Activated naive CD4-positive, alpha-beta T cell treated with Interleukin-2 at 50 U/mL for 16 hours (primary cell): Measurements from ENCODE around the gene TDRKH.
"Not testable (repeated sequence)": the region's sequence is repeated elsewhere in the genome, so short reads cannot be mapped to it uniquely, and the experiment has no call there.

Source experiments
- DNase-seq: peaks from one replicate; pipeline ENCODE4 v3.0.0-alpha.2; 2020

The TDRKH gene

DNA sequence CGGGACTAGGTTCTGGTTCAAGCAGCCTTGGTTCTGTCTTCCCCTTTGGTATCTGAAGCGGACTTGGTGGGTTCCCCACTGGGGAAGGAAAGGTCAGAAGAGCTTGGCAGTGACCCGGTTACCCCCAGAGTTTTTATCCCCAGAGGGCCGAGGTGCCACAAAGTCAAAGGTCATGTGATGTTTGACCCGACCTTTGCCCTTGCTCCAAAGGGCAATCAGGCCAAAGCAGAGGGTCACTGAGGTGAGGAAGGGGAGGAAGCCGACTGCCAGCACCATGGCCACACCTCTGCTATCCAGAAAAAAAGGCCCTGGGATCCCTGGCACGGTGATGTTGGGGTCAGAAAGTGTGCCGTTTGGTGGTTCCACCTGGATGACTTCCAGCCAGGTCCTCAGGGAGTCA, 10.5 kb upstream of the TDRKH start:
- DNase-seq: no peak

DNA sequence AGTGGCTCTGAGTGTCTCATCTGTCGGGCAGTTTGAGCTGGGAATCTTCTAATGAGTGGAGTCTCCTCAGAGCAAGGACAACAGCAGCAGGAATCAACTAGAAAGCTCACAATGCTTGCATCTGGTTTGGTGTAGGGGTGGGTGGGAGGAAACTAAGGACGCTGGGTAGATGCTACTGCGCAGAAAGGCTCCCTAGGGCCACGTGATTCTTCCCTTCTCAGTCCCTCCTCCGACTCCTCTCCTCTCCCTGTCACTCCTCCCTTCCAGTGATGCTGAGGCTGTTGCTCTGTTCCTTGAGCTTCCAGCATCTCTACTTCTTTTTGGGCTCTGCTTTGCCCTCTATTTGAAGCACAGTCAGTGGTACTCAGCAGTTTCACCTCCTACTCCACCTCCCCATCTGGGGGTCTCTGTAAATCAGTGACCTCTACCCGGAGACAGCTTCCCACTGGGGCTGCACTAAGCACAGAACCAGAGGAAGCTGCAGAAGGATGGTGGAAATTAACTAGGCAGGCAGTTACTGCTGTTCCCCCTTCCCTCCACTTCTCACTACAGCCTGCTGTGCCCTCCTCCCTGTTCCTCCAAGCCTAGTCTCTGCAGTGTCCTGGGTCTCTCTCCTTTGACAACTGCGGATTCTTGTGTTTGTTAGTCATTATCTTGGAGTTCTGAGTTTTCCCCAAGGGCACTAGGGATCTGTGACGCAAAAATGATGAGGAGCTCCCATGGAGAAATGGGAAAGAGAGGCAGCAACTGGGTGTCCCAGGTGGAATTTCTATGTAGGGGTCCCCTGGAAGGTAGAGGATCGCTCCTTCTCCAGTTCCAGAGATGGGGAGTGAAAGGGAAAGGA, 9.1 kb upstream of the TDRKH start:
- no peak for DNase-seq

DNA sequence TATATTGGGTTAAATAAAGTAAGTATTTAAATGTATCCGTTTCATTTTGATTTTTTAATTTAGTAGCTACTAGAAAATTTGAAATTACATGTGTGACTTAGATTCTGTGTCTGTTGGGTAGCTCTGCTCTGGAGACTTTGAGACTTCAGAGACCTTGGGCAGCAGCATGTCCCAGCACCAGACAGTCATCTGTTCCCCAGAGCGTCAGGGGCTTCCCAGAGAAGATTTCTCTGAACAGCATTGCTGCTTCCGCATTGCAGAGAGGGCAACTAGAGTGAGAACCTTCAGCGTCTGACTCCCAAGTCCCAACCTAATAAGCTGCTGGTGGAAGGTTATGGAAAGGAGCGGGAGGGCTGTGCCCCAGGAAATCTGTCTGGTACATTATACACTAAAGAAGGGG, 8.3 kb upstream of the TDRKH start:
- DNase-seq: no peak

DNA sequence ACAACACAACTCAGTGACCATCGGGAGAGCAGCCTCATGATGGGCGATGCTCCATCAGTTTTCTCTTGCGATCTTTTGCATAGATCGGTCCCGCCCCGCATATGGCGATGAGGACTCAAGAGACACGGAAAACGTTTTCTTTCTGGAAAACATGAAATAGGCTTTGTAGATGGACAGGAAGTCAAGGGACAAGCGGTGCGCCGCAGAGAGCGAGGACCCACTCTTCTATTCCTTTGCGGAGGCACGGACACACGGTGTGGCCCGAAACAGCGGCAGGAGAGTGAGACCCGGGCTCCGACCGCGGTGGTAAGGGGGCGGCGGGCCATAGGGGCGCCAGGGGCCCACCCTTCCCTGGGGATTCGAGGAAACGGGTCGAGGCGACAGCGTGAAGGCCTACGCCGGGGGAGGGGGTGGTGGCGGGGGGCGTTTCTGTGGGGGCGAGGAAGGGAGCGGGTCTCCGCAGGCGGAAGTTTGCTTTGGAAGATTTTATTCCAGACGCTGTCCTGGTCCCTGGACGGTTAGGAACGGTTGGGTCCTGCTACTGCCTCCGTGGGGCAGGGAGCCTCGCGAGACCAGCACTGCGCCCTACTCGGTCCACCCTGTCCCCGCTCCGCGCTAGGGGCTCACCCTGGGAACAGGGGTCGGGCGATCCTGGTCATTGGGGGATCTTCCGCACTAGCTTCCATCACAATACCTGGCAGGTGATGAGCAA, 796 bp upstream of the TDRKH start:
- DNase-seq: no peak

DNA sequence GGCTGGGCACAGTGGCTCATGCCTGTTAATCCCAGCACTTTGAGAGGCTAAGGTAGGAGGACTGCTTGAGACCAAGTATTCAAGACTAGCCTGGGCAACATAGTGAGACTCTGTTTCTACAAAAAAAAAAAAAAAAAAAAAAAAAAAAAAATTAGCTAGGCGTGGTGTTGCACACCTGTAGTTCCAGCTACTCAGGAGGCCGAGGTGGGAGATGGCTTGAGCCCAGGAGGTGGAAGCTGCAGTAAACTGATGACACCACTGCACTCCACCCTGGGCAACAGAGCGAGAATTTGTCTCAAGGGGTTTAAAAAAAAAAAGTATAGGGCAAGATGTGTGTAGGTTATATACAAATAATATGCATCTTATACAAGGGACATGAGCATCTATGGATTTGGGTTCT, 2.6 kb downstream of the TDRKH start:
- no peak for DNase-seq

DNA sequence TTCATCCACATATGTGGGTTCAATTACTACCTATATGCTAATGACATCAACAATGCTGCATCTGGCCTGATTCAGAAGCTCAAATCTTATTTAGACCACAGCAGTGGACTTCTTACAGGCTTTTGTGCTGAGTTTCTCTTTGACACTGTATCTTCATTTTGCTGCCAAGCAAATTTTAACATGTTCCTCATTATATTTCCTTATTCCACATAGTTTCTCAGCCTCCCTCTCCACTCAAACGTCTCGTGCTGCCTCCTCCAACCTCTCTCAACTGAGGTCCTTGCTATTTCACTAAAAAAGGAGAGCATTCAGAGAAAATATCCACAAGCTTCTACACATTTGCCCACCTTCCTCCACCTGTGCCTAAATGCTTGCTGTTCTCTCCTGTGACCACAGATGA, 6.5 kb downstream of the TDRKH start:
- no peak for DNase-seq

DNA sequence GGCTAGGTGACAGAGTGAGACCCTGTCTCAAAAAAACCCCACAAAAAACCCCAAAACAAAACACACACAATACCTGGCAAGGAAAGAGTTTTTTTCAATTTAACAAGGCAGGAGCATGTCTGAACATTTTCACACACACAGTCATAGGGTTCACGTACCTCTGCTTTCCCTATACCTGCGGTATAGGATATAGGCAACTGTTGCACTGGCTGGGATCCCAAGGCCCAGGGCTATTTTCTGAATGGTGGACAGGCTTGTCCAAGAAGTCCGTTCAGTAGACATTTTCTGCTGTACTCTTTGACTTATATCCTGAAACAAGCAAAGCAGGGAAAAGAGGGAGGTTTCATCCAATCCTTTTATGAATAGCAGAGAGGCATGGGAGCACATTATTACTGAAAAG, 7.6 kb downstream of the TDRKH start:
- DNase-seq: no peak

DNA sequence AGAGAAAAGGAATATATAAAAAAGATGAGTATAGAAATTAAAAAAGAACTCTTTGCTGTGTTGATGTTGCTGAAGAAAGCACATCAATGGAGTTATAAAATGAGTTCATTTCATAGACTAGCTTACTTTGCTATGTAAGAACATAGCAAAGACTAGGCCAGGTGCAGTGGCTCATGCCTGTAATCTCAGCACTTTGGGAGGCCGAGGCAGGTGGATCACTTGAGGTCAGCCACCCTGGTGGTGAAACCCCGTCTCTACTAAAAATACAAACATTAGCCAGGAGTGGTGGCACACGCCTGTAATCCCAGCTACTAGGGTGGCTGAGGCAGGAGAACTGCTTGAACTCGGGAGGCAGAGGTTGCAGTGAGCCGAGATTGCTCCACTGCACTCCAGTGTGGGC, 8.3 kb downstream of the TDRKH start:
- DNase-seq: not testable (repeated sequence)

DNA sequence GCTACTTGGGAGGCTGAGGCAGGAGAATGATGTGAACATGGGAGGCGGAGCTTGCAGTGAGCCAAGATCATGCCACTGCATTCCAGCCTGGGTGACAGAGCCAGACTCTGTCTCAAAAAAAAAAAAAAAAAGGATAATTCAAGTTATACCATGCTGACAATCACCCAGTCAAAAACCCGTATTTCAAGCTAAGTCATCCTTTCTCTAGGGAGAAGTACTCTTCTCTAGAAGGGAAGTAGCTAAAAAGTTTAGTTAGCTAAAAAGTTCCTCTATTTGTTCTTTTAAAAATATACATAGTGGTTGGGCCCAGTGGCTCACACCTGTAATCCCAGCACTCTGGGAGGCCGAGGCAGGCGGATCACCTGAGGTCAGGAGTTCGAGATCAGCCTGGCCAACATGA, 9.6 kb downstream of the TDRKH start:
- not testable (repeated sequence) for DNase-seq

DNA sequence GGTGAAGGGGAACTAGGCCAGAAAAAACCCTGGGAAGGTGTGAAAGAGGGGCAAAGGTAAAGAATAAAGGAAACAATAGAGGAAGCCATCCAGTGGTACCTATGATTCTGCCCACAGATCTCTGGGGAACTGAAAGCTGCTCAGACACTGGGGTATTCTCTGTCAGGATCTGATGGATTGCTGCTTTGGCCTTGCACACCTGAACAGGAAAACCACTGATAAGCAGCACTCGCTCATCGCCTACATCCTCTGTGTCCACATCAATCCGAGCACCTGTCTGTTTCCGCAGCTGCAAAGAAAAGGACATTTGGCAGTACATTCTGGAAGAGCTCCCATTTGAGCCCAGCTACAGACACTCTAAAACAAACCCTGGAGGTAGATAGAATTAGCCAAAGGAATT, 10.4 kb downstream of the TDRKH start:
- no peak for DNase-seq

DNA sequence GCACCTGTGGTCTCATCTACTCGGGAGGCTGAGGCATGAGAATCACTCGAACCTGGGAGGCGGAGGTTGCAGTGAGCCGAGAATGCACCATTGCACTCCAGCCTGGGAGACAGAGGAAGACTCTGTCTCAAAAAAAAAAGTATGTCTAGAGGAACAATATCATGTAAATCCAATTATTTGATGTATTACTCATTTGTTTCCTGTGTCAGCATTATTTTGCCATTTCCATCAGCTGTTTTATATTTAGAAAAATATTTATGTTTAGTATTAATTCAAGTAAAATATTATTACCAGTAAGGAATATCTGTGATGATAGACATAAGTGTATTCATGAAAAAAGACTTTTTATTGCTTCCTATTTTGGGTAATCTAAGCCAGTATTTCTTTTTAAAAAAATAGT, 13.0 kb downstream of the TDRKH start:
- no peak for DNase-seq

DNA sequence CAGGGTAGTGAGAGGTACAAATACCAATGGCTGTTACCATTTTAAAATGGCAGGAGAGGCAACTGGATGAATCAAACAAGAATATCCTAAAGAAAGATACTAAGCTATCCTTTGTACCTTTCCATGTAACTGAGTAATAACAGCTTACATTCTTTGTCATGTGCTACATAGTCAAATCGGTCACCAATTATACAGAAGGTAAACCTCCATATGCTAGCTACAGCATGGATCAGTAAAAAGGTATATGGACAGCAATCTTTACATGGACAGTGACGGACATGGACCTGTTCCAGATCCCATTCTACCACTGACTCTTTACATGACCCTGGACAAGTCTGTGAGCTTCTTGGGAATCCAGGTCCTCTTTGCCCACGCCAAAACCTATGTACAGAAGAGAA, 13.6 kb downstream of the TDRKH start:
- DNase-seq: no peak

DNA sequence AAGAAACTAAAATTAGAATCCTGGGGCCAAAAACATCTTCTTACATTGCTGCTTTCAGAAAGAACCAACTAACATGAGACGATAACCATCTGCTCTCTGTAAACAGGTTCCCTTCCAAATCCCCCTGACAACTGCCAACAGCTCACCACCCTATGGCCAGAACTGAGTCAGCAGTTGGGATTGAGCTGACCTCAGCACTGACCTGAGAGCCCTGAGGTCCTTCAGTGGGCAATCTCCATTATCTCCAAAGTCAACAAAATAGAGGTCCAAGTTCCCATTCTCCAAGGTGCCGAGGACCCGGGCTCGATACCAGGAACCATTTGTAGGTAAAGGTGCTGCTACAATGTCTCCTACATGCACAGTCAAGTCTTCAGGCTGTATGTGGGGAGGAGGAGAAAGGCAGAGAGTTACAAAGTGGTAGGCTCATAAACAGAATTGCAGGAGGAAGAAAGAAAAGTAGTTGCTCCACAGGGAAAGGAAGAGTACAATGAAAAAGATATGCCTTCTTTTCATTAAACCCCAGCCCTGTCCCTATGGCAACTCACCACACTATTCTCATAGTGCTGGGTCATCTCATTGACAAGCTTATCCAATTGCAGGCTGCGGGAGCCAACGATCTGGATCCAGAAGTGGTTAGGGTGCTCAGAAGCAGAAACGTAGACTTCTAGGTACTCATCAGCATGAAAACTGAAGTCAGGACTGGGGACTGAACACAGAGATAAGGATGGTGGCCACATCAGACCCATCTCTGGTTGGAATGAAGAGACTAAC, 14.2 kb downstream of the TDRKH start:
- DNase-seq: no peak

DNA sequence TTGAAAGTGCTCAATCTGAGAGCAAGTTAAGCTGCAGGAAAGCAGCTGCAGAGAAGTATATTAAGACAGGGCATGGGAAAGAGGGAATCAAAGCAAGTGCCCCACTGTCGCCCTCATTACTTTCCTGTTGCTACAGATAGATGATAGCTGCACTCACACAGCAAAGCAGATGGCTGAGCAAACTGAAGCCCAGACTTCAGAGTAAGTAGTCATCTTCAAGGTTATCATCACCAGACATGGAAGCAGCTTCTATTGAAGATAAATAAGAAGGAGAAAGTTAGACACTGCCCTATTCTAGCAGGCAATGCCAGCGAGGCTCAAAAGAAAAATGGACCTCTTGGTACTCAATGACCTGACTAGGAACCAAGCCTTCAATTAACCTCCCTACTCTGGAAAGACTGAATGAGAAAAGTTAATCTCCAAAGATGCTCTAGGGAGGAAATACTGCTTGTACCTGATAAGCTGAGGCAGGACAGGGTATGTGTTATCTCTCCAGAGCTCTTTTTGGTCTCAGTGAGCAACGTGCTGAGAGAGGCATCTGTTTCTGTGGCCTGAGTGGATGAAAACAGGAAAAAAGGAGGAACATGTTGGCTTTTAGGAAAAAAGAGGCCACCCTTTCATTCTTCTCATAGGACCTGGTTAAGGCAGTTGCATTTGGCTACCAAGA, 15.9 kb downstream of the TDRKH start:
- DNase-seq: no peak

DNA sequence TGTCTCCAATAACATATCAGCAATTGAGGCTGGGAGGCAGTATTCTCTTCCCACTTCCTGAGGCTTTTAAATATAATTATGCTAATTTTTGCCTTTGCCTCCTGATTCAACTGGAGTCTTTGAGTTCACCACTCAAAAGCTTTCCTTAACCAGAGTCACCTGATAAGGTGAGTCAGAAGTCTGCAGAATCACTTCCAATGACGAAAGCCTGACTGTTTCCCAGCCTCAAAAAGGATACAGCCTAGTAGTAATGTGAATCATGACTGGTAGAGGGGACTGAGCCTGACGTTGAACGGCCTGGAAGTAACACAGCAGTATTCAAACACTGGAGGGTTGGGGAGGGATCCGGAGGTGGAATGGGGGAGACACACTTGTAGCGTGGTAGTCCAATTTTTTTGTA, 16.6 kb downstream of the TDRKH start:
- no peak for DNase-seq

DNA sequence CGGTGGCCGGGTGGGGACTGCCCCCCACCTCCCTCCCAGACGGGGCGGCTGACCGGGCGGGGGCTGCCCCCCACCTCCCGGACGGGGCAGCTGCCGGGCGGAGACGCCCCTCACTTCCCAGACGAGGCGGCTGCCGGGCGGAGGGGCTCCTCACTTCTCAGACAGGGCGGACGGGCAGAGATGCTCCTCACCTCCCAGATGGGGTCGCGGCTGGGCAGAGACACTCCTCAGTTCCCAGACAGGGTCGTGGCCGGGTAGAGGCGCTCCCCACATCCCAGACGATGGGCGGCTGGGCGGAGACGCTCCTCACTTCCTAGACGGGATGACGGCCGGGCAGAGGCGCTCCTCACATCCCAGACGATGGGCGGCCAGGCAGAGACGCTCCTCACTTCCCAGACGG, 21.0 kb downstream of the TDRKH start:
- not testable (repeated sequence) for DNase-seq

DNA sequence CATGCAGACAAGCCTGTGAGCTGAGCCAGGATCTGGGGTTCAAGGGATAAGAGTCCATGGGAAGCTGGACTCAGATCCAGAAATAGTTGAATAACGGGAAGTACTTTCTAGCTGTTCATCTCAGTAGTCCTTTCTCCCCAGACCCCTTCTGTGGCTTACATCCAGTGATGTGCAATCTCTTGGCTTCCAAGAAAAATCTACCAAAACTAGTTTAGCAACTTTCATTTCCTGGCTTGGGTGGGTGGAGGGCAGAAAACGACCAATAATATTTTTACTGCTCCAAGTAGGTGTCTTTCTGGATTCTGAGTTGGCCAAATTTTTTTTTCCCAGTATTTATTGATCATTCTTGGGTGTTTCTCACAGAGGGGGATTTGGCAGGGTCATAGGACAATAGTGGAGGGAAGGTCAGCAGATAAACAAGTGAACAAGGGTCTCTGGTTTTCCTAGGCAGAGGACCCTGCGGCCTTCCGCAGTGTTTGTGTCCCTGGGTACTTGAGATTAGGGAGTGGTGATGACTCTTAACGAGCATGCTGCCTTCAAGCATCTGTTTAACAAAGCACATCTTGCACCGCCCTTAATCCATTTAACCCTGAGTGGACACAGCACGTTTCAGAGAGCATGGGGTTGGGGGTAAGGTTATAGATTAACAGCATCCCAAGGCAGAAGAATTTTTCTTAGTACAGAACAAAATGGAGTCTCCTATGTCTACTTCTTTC, 21.8 kb downstream of the TDRKH start:
- not testable (repeated sequence) for DNase-seq

DNA sequence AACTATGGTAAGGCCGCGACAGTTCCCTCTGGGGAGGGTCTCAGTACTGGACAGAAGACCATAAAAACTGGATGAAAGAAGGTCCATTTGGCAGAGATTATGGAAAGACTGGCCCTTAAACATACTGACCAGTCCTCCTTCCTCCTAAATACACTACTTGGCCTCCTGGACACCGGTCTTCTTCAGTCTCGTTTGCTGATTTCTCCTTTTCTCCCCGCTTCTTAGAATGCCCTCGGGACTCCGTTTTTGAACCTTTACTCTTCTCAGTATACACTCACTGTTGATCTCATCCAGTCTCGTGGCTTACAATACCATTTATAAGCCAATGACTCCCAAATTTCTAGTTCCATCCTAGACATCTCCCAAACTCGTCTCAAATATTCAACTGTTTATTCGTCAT, 26.3 kb downstream of the TDRKH start:
- no peak for DNase-seq

DNA sequence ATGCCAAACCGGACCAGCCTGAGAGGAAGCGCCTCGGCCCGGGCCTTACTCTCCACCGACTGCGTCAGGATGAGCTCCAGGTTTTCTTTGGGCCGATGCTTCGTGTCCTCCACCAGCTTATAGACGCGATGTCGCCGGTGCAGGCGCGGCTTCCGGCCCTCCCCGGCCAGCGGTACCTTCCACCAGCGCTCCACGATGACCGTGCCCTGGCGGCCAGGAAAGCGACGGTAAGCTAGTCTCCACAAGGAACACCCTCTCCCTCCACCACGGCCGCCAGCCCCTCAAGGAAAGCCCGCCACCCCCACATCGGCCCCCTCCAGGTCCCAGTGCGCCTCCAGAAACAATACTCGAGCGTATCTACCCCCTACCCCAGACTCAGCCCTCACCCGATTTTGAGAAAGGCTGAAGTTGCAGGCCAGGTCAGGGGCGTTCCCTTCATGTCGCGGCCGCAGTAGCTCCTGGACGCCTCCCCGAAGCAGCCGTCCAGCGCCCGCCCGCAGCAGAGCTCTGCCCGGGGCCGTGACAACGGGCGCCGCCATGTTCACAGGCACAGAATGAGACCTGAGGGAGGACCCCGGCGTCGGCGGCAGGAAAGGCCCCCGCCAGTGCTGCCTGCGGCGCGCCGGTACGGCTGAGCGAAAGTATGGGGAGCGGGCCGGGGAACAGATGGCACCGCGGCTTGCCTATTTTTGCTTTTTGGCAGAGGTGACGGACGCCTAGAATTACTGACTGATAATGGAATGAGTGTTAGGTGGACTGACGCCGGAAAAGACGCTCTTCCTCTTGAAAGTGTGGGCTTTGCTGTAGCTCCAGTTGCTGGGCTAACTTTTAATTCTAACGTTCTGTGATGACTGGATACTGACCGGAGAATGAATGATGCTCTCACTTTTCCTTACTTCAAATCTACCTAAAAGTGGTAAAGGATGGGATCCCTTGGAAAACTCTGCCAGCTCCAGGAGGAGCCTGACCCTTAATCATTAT, 27.1 kb downstream of the TDRKH start, which contains the start of gene MRPL9:
Gene MRPL9, minus strand, starts transcription at position 556 of the 981 bp plus-strand sequence. Its CDS starts 17 bp downstream, at position 539.
- peak; percentile 89 for DNase-seq

DNA sequence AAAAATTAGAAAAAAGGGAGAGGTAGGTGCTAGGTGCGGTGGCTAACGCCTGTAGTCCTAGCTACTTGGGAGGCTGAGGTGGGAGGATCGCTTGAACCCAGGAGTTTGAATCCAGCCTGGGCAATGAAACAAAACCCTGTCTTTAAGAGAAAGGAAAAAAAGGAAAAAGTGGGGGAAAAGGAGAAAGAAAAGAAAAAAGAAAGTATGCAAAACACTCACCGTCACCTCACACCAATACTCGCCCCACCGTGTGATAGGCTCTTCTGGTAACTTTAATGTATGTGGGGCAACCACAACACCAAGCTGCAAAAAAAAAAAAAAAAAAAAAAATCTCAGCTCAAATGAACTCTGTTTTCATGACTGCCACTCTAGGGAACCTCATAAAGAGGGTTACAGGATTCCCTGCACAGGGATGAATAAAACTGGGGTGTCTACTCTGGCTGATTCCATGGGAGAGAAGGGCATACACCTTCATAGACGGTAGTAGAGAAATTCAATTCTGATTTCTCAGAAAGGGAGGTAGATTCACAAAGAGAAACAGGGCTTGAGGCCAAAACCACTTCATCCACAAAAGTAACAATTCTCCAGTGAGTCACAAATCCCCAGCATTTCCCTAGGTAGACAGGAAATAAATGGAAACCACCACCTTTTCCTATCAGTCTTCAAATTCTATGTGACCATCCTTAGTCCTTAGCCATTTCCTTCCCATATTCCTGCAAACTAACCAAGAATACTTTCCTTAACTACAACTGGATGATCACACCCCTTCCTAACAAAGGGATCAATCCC, 29.5 kb downstream of the TDRKH start:
- DNase-seq: no peak
